ENCODE measurements around the gene CRY1. TPM values are rescaled to one million over a fixed set of nuclear protein-coding genes. Genes with fewer than 3 reads are reported as not detected.
"Not testable (repeated sequence)": the region's sequence is repeated elsewhere in the genome, so short reads cannot be mapped to it uniquely, and the experiment has no call there.

CRY1 gene
- total RNA-seq, 1 donor from 2014 or later = 10.8 TPM

DNA sequence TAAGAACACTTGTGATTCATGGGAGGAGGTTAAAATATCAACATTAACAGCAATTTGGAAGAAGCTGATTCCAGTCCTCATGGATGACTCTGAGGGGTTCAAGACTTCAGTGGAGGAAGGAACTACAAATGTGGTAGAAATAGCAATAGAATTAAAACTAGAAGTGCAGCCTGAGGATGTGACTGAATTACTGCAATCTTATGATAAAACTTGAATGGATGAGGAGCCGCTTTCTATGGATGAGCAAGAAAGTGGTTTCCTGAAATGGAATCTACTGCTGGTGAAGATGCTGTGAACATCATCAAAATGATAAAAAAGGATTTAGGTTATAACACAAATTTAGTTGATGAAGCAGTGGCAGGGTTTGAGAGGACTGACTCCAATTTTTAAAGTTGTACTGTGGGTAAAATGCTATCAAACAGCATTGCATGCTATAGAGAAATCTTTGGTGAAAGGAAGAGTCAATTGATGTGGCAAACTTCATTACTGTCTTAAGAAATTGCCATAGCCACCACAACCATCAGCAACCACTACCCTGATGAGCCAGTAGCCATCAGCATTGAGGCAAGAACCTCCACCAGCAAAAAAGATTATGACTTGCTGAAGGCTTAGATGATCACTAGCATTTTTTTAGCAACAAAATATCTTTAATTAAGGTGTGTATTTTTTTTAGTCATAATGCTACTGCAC lies 80.5 kb downstream of the CRY1 start:
- no peaks in the 10 kb centered on the region for H3K36me3 ChIP-seq (ENCODE audit: control insufficient read depth, insufficient read depth, low read length)
- no peak for TF ChIP-seq CTCF (IDR thresholded peaks at IDR 0.05; ENCODE audit: insufficient read depth, low read length, severe bottlenecking)
- H3K27me3 ChIP-seq (ENCODE audit: control insufficient read depth, insufficient read depth, low read length) = no peaks in the 10 kb centered on the region
- no peak for DNase-seq (ENCODE audit: low read depth)
- no peak overlapping the region for H3K4me3 ChIP-seq (ENCODE audit: low read depth, low read length)
- FAIRE-seq = no peak

GRCh38 chr12:107011519-107011918 lies 81.8 kb downstream of the CRY1 start:
- Histone ChIP-seq H3K27me3 (ENCODE audit: control insufficient read depth, insufficient read depth, low read length) (no peaks in the 10 kb centered on the region), H3K36me3 (ENCODE audit: control insufficient read depth, insufficient read depth, low read length) (no peaks in the 10 kb centered on the region), H3K4me3 (ENCODE audit: low read depth, low read length) (no peak overlapping the region)
- no peak for TF ChIP-seq CTCF (IDR thresholded peaks at IDR 0.05; ENCODE audit: insufficient read depth, low read length, severe bottlenecking)
- DNase-seq (ENCODE audit: low read depth) (no peak), FAIRE-seq (no peak)

DNA sequence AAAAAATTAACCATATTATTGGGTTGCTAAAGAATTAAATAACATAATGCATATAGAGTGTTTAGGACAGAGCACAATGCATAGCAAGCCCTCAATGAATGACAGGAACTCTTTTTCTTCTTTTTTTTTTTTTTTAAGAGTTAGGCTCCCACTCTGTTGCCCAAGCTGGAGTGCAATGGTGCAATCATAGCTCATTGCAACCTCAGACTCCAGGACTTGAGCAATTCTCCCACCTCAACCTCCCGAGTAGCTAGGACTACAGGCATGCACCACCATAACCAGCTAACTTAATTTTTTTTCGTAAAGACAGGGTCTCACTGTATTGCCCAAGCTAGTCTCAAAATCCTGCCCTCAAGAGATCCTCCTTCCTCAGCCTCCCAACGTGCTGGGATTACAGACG lies 85.9 kb downstream of the CRY1 start:
- no peak overlapping the region for H3K4me3 ChIP-seq (ENCODE audit: low read depth, low read length)
- DNase-seq (ENCODE audit: low read depth) = no peak
- H3K36me3 ChIP-seq (ENCODE audit: control insufficient read depth, insufficient read depth, low read length) = no peaks in the 10 kb centered on the region
- no peaks in the 10 kb centered on the region for H3K27me3 ChIP-seq (ENCODE audit: control insufficient read depth, insufficient read depth, low read length)
- FAIRE-seq = no peak
- no peak for TF ChIP-seq CTCF (IDR thresholded peaks at IDR 0.05; ENCODE audit: insufficient read depth, low read length, severe bottlenecking)

DNA sequence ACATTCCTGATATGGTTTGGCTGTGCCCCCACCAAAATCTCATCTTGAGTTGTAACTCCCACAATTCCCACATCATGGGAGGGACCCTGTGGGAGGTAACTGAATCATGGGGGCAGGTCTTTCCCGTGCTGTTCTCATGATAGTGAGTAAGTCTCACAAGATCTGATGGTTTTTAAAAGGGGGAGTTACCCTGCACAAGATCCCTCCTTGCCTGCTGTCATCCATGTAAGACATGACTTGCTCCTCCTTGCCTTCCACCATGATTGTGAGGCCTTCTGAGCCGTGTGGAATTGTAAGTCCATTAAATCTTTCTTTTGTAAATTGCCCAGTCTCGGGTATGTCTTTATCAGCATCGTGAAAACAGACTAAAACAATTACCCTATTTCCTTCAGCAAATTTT lies 90.7 kb downstream of the CRY1 start:
- not testable (repeated sequence) for H3K27me3 ChIP-seq (ENCODE audit: control insufficient read depth, insufficient read depth, low read length); H3K4me3 ChIP-seq (ENCODE audit: low read depth, low read length); FAIRE-seq; DNase-seq (ENCODE audit: low read depth); H3K36me3 ChIP-seq (ENCODE audit: control insufficient read depth, insufficient read depth, low read length)

GRCh38 chr12:106999446-106999845 lies 93.9 kb downstream of the CRY1 start:
- peak; percentile 94 for DNase-seq (ENCODE audit: low read depth)
- Histone ChIP-seq H3K4me3 (ENCODE audit: low read depth, low read length) (no peak overlapping the region), H3K36me3 (ENCODE audit: control insufficient read depth, insufficient read depth, low read length) (no peaks in the 10 kb centered on the region), H3K27me3 (ENCODE audit: control insufficient read depth, insufficient read depth, low read length) (no peaks in the 10 kb centered on the region)
- peak; percentile 36 for FAIRE-seq
- no peak for TF ChIP-seq CTCF (IDR thresholded peaks at IDR 0.05; ENCODE audit: insufficient read depth, low read length, severe bottlenecking)

DNA sequence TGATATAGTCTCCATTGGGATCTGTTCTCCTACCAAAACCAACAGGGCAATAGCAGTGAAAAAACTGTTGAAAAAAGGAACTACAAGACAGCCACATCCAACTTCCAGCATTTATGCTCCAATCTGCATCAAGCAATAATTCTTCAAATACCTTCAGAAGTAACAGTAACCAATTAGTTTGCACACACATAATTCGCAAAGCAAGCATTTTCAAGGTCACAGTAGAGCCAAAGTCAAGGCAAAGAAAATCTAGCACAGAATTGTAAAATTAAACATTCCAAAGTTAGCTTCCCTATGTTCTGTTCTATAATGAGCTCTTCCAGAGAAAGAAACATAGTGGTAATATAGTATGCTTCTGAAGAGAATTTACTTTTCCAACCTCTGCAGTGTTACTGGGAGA lies 95.4 kb downstream of the CRY1 start:
- FAIRE-seq = no peak

DNA sequence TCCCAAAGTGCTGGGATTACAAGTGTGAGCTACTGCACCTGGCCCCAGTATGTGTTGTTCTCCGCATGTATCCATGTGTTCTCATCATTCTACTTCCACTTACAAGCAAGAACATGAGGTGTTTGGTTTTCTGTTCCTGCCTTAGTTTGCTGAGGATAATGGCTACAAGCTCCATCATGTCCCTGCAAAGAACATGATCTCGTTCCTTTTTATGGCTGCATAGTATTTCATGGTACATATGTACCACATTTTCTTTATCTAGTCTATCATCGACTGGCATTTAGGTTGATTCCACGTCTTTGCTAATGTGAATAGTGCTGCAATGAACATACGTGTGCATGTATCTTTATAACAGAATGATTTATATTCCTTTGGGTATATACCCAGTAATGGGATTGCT lies 97.2 kb downstream of the CRY1 start:
- H3K36me3 ChIP-seq (ENCODE audit: control insufficient read depth, insufficient read depth, low read length); DNase-seq (ENCODE audit: low read depth); FAIRE-seq; H3K4me3 ChIP-seq (ENCODE audit: low read depth, low read length); H3K27me3 ChIP-seq (ENCODE audit: control insufficient read depth, insufficient read depth, low read length): not testable (repeated sequence)

More for the DNA sequence above, 95.4 kb downstream of the CRY1 start:
- no peaks in the 10 kb centered on the region for H3K36me3 ChIP-seq (ENCODE audit: control insufficient read depth, insufficient read depth, low read length)
- no peak for DNase-seq (ENCODE audit: low read depth)
- no peaks in the 10 kb centered on the region for H3K27me3 ChIP-seq (ENCODE audit: control insufficient read depth, insufficient read depth, low read length)
- no peak overlapping the region for H3K4me3 ChIP-seq (ENCODE audit: low read depth, low read length)
- no peak for TF ChIP-seq CTCF (IDR thresholded peaks at IDR 0.05; ENCODE audit: insufficient read depth, low read length, severe bottlenecking)
